ENCODE results near the gene C11orf91.
"Not testable (repeated sequence)": the region's sequence is repeated elsewhere in the genome, so short reads cannot be mapped to it uniquely, and the experiment has no call there.

Gene C11orf91

GRCh38 chr11:33721426-33721825 lies 20.8 kb upstream of the C11orf91 start:
- no peak for DNase-seq

GRCh38 chr11:33719587-33719986 lies 19.0 kb upstream of the C11orf91 start:
- DNase-seq: no peak

GRCh38 chr11:33718440-33718839 lies 17.8 kb upstream of the C11orf91 start:
- DNase-seq: no peak

GRCh38 chr11:33716243-33716642 lies 15.6 kb upstream of the C11orf91 start:
- peak; percentile 28 for DNase-seq

- no peak for DNase-seq
Measured at GRCh38 chr11:33713856-33714398, 13.3 kb upstream of the C11orf91 start.

- DNase-seq: no peak
Measured at GRCh38 chr11:33713151-33713855, 12.7 kb upstream of the C11orf91 start.

- DNase-seq: no peak
Measured at GRCh38 chr11:33712436-33712835, 11.8 kb upstream of the C11orf91 start.

GRCh38 chr11:33709466-33709865 lies 8.8 kb upstream of the C11orf91 start:
- DNase-seq: no peak

GRCh38 chr11:33708985-33709384 lies 8.4 kb upstream of the C11orf91 start:
- no peak for DNase-seq

GRCh38 chr11:33707831-33708230 lies 7.2 kb upstream of the C11orf91 start:
- DNase-seq: not testable (repeated sequence)

GRCh38 chr11:33706966-33707365 lies 6.3 kb upstream of the C11orf91 start:
- DNase-seq: no peak

GRCh38 chr11:33706546-33706945 lies 5.9 kb upstream of the C11orf91 start:
- DNase-seq: no peak

- DNase-seq: no peak
Measured at GRCh38 chr11:33704240-33705002, 3.8 kb upstream of the C11orf91 start.

- DNase-seq: no peak
Measured at GRCh38 chr11:33703788-33704187, 3.2 kb upstream of the C11orf91 start.

- DNase-seq: no peak
Measured at GRCh38 chr11:33703234-33703633, 2.6 kb upstream of the C11orf91 start.

- no peak for DNase-seq
Measured at GRCh38 chr11:33701302-33702230, 940 bp upstream of the C11orf91 start.

- DNase-seq: no peak
Measured at GRCh38 chr11:33700063-33700501, 544 bp downstream of the C11orf91 start.

GRCh38 chr11:33699515-33700062 lies 1.0 kb downstream of the C11orf91 start:
- DNase-seq: no peak

- DNase-seq: no peak
Measured at GRCh38 chr11:33698921-33699320, 1.7 kb downstream of the C11orf91 start.

GRCh38 chr11:33697997-33698396 lies 2.6 kb downstream of the C11orf91 start:
- no peak for DNase-seq

GRCh38 chr11:33696931-33697638 lies 3.5 kb downstream of the C11orf91 start:
- DNase-seq: no peak

GRCh38 chr11:33696411-33696810 lies 4.2 kb downstream of the C11orf91 start:
- no peak for DNase-seq

All from CD4-positive, alpha-beta T cell treated with Interleukin-4 for 4 hours (primary cell).